NCI-H2196 (cell line): ENCODE measurements around the gene NLGN3.

Experiments
- DNase-seq: peaks from one replicate; lab custom pipeline; 2025; ENCODE audit not compliant: unreplicated experiment; lab: John Stamatoyannopoulos, UW

Gene NLGN3

GRCh38 chrX:71118032-71118984 lies 26.3 kb upstream of the NLGN3 start, which contains the start of gene MED12:
Gene MED12 (plus strand): TSS chrX:71118596. CDS start chrX:71118755, 159 bp downstream.
- peak; percentile 63 for DNase-seq

GRCh38 chrX:71118985-71119535 lies 25.6 kb upstream of the NLGN3 start:
- DNase-seq: no peak

GRCh38 chrX:71128166-71128833 lies 16.3 kb upstream of the NLGN3 start:
- DNase-seq: no peak

- DNase-seq: peak; percentile 57
These were observed 15.5 kb upstream of the NLGN3 start for GRCh38 chrX:71128915-71129765.

- no peak for DNase-seq
These were observed 13.1 kb upstream of the NLGN3 start for GRCh38 chrX:71131510-71131909.

- no peak for DNase-seq
These were observed 4.2 kb upstream of the NLGN3 start for GRCh38 chrX:71140440-71140839.

- DNase-seq: no peak
These were observed 1.1 kb upstream of the NLGN3 start for GRCh38 chrX:71143508-71143907.

GRCh38 chrX:71147496-71148277 lies 3.0 kb downstream of the NLGN3 start:
- DNase-seq: no peak

- no peak for DNase-seq
These were observed 3.6 kb downstream of the NLGN3 start for GRCh38 chrX:71148278-71148663.

GRCh38 chrX:71151366-71151765 lies 6.7 kb downstream of the NLGN3 start:
- no peak for DNase-seq

- no peak for DNase-seq
These were observed 9.6 kb downstream of the NLGN3 start for GRCh38 chrX:71154196-71154595.

GRCh38 chrX:71154641-71155040 lies 10.0 kb downstream of the NLGN3 start:
- DNase-seq: no peak

GRCh38 chrX:71158603-71159002 lies 14.0 kb downstream of the NLGN3 start:
- no peak for DNase-seq

GRCh38 chrX:71159335-71159734 lies 14.7 kb downstream of the NLGN3 start:
- DNase-seq: no peak

GRCh38 chrX:71160475-71160874 lies 15.8 kb downstream of the NLGN3 start:
- no peak for DNase-seq

GRCh38 chrX:71162981-71163380 lies 18.3 kb downstream of the NLGN3 start:
- no peak for DNase-seq

- DNase-seq: no peak
These were observed 19.4 kb downstream of the NLGN3 start for GRCh38 chrX:71164071-71164470.

GRCh38 chrX:71166461-71166860 lies 21.8 kb downstream of the NLGN3 start:
- DNase-seq: no peak

GRCh38 chrX:71167031-71167781 lies 22.6 kb downstream of the NLGN3 start:
- DNase-seq: no peak
